SK-N-MC (cell line): Measurements from ENCODE around the gene HSPA1A.

Source experiments
- DNase-seq: peaks from one replicate; pipeline ENCODE4 v3.0.0-alpha.2; 2011; ENCODE audit warnings: low read depth, low spot score
- H3K27ac ChIP-seq: fragments of 200-600 bp; sonication (generic); 2 replicates; pipeline ENCODE4 v1.5.1; 2016; ENCODE audit warnings: mixed run types
- H3K36me3 ChIP-seq: fragments of 200-600 bp; sonication (generic); 2 replicates; pipeline ENCODE4 v1.6.1; 2017; ENCODE audit warnings: antibody characterized with exemption, low read length, mixed read lengths; ENCODE audit not compliant: insufficient read depth
- H3K4me3 ChIP-seq: fragments of 200-600 bp; sonication (generic); 2 replicates; pipeline ENCODE4 v1.5.1; 2016
- H3K9ac ChIP-seq: fragments of 200-600 bp; sonication (generic); 2 replicates; pipeline ENCODE4 v1.8.0; 2017; ENCODE audit warnings: mixed run types, mixed read lengths; ENCODE audit not compliant: insufficient read length
- H3K9me3 ChIP-seq: fragments of 200-600 bp; sonication (generic); 2 replicates; pipeline ENCODE4 v1.6.1; 2017; ENCODE audit warnings: low read depth, mild to moderate bottlenecking, antibody characterized with exemption, low read length, moderate library complexity, mixed read lengths
- EZH2 ChIP-seq: fragments of 200-600 bp; sonication (generic); IDR thresholded peaks from one replicate; pipeline ENCODE4 v1.6.1; 2017; ENCODE audit warnings: antibody characterized with exemption
- FOXP2 ChIP-seq: optimal IDR thresholded peaks from 2 replicates; pipeline ENCODE3; 2011; ENCODE audit warnings: mild to moderate bottlenecking, moderate library complexity; ENCODE audit not compliant: insufficient read depth; ENCODE audit errors: extremely low read length, control extremely low read depth
- POLR2AphosphoS5 ChIP-seq: IDR thresholded peaks from 2 replicates; pipeline ENCODE4 v1.6.1; 2012; ENCODE audit warnings: mild to moderate bottlenecking, low read depth, low read length, borderline replicate concordance

Gene HSPA1A

DNA sequence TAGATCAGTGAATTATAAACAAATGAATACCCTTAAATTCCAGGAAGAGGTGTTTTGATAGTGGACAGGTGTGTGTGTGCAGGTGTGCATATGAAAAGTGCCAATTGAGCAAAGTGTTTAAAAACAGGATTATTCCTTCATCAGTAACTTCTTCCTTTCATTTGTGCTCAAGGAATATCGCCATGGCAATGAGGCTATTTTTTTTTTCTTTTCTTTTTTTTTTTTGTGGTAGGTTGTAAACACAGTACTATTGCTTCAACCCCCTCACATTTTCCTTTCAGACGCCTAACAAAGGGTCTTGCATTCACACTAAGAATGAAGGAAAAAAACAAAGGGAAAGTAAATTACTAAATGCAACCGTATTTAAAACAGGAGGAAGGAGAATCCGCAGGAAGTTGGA lies 10.2 kb downstream of the HSPA1A start:
- H3K9ac ChIP-seq = no peak overlapping the region
- TF ChIP-seq FOXP2 (no peak), POLR2AphosphoS5 (no peak), EZH2 (no peak)
- DNase-seq = no peak
- H3K27ac ChIP-seq = no peak overlapping the region
- no peak overlapping the region for H3K4me3 ChIP-seq
- H3K9me3 ChIP-seq = no peaks in the 10 kb centered on the region
- H3K36me3 ChIP-seq = no peaks in the 10 kb centered on the region

DNA sequence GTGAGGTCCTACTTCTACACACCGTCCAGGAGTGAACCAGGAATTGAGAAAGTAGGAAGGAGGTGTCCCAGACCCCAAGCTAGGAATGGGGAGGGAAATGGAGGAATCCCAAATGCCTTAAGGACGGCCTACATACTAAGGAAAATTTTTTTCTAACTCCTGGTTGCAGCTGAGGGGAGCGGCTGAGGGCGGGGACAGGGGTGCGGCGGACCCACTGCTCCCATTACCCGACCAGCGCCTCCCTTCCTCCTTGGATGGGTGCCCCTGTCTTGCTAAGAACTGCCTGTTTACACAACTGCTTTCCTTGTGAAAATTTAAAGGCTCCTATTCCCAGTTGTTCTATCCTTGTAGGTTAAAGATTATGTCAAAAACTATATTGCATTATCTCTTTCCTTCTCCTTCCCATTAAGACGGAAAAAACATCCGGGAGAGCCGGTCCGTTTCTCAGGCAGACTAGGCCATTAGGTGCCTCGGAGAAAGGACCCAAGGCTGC lies 11.5 kb downstream of the HSPA1A start:
- no peak for DNase-seq
- no peak for TF ChIP-seq FOXP2
- TF ChIP-seq POLR2AphosphoS5 = no peak
- TF ChIP-seq EZH2 = no peak
- Histone ChIP-seq H3K27ac (peak overlapping the region; percentile 98), H3K36me3 (no peaks in the 10 kb centered on the region), H3K9ac (peak overlapping the region; percentile 87), H3K4me3 (peak overlapping the region; percentile 88), H3K9me3 (no peaks in the 10 kb centered on the region)

DNA sequence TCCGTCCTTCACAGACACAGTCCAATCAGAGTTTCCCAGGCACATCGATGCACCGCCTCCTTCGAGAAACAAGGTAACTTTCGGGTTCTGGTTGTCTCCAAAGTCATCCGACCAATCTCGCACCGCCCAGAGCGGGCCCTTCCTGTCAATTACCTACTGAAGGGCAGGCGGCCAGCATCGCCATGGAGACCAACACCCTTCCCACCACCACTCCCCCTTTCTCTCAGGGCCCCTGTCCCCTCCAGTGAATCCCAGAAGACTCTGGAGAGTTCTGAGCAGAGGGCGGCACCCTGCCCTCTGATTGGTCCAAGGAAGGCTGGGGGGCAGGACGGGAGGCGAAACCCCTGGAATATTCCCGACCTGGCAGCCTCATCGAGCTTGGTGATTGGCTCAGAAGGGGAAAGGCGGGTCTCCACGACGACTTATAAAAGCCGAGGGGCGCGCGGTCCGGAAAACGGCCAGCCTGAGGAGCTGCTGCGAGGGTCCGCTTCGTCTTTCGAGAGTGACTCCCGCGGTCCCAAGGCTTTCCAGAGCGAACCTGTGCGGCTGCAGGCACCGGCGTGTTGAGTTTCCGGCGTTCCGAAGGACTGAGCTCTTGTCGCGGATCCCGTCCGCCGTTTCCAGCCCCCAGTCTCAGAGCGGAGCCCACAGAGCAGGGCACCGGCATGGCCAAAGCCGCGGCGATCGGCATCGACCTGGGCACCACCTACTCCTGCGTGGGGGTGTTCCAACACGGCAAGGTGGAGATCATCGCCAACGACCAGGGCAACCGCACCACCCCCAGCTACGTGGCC lies 12.1 kb downstream of the HSPA1A start, which contains the start of gene HSPA1B:
TSS of gene HSPA1B (plus strand) at position 453 of the 794 bp plus-strand sequence. CDS start at position 666, 213 bp downstream.
- Histone ChIP-seq H3K9ac (peak within 1 kb of the TSS; percentile 87), H3K27ac (peak within 1 kb of the TSS; percentile 98), H3K36me3 (no peaks in the 10 kb centered on the region), H3K4me3 (peak within 1 kb of the TSS; percentile 88), H3K9me3 (no peaks in the 10 kb centered on the region)
- DNase-seq = peak; percentile 96
- TF ChIP-seq EZH2 (no peak), POLR2AphosphoS5 (peak; percentile 100), FOXP2 (peak; percentile 22)

DNA sequence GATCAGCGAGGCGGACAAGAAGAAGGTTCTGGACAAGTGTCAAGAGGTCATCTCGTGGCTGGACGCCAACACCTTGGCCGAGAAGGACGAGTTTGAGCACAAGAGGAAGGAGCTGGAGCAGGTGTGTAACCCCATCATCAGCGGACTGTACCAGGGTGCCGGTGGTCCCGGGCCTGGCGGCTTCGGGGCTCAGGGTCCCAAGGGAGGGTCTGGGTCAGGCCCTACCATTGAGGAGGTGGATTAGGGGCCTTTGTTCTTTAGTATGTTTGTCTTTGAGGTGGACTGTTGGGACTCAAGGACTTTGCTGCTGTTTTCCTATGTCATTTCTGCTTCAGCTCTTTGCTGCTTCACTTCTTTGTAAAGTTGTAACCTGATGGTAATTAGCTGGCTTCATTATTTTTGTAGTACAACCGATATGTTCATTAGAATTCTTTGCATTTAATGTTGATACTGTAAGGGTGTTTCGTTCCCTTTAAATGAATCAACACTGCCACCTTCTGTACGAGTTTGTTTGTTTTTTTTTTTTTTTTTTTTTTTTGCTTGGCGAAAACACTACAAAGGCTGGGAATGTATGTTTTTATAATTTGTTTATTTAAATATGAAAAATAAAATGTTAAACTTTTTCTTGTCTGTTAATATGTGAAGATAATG lies 14.4 kb downstream of the HSPA1A start:
- DNase-seq = peak; percentile 73
- no peaks in the 10 kb centered on the region for H3K9me3 ChIP-seq
- H3K4me3 ChIP-seq = peak overlapping the region; percentile 96
- H3K27ac ChIP-seq = peak overlapping the region; percentile 85; the same call in 1 of the 2 replicates
- TF ChIP-seq EZH2 = no peak
- no peak for TF ChIP-seq POLR2AphosphoS5
- no peak for TF ChIP-seq FOXP2
- no peaks in the 10 kb centered on the region for H3K36me3 ChIP-seq
- H3K9ac ChIP-seq = peak overlapping the region; percentile 83

DNA sequence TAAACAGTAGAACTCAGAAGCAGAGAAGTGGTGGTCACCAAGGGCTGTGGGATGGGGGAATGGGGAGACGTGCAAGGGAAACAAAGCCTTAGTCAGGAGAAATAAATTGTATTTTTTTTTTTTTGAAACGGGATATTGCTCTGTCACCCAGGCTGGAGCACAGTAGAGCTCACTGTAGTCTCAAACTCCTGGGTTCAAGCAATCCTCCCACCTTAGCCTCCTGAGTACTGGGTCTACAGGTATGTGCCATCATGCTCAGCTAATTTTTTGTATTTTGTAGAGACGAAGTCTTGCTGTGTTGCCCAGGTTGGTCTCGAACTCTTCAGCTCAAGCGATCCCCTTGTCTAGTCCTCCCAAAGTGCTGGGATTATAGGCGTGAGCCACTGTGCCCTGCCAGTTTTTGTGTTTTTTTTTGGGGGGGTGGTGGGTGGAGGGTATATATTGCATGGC lies 15.6 kb downstream of the HSPA1A start:
- H3K4me3 ChIP-seq = peak overlapping the region; percentile 96
- no peaks in the 10 kb centered on the region for H3K9me3 ChIP-seq
- no peak for TF ChIP-seq FOXP2
- TF ChIP-seq EZH2 = no peak
- no peak for TF ChIP-seq POLR2AphosphoS5
- no peak for DNase-seq
- H3K36me3 ChIP-seq = peaks cover 2% of the 10 kb centered on the region
- peak overlapping the region; percentile 85; the same call in 1 of the 2 replicates for H3K27ac ChIP-seq
- H3K9ac ChIP-seq = peak overlapping the region; percentile 83

DNA sequence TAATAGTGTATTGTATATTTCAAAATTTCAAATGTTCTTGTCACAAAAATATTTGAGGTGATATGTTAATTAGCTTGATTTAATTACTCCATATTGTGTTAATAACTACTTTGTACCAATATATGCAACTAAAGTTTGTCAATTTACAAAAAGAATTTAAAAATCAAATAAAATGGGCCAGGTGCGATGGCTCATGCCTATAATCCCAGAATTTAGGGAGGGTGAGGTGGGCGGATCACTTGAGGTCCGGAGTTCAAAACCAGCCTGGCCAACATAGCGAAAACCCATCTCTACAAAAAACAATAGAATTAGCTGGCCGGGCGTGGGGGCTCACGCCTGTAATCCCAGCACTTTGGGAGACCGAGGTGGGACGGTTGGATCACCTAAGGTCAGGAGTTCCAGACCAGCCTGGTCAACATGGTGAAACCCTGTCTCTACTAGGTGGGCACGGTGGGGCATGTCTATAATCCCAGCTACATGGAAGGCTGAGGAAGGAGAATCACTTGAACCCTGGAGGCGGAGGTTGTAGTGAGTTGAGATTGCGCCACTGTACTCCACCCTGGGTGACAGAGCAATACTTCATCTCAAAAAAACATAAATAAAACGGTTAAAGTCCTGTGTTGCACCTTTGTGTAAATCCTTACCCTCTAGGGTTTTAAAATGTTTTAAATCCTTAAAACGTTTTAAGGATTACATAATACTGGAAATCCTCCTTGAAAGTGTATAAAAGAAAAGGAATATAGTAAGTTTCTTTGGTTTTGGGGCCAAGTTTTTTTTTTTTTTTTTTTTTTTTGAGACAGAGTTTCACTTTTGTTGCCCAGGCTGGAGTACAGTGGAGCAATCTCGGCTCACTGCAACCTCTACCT lies 16.2 kb downstream of the HSPA1A start:
- Histone ChIP-seq H3K9ac (peak overlapping the region; percentile 83), H3K36me3 (peaks cover 9% of the 10 kb centered on the region), H3K9me3 (no peaks in the 10 kb centered on the region), H3K27ac (peak overlapping the region; percentile 85), H3K4me3 (peak overlapping the region; percentile 96)
- no peak for DNase-seq
- no peak for TF ChIP-seq FOXP2
- no peak for TF ChIP-seq EZH2
- no peak for TF ChIP-seq POLR2AphosphoS5

DNA sequence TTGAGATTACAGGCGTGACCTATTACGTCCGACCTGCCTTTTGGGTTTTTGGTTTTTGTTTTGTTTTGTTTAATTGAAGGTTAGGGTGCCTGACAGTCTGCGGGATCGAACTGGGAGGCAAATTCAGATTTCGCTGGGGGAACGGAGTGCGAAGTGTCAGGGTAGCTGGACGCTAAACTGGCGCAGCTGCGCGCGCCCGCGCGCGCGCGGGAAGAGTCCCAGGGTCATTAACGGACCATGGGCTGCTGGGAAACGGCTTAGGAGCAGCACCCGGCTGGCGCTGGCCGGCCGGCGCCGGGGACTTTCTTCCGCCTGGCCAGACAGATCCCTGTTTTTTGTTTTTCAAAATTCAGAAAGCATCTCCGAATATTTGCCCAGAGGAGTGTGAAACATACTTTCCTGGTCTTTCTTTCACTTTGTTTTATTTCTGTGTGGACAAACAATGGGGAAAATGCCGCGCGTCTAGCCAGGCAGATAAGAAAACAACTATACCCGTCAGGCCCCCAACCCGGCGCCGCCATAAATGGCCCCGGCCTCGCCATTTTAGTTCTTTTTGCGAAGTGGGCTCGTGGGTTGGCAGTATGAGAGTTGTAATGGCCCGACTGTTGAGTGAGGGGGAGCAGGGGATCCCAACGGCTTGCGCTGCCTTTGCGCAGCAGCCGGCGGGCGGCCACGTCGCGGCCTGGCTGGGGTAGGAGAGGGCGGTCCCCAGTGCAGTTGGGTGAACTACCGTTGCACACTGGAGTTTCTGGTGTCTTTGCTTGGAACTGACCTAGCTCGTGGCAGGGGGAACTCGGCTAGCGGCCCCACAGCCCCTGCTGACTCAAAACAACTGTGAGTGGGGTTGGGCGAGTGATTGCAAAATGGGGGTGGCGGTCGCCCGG lies 19.3 kb downstream of the HSPA1A start:
- Histone ChIP-seq H3K36me3 (peaks cover 39% of the 10 kb centered on the region), H3K9ac (peak overlapping the region; percentile 94), H3K27ac (peak overlapping the region; percentile 98), H3K9me3 (no peaks in the 10 kb centered on the region), H3K4me3 (peak overlapping the region; percentile 88)
- TF ChIP-seq POLR2AphosphoS5 (peak; percentile 100), FOXP2 (no peak), EZH2 (no peak)
- no peak for DNase-seq

DNA sequence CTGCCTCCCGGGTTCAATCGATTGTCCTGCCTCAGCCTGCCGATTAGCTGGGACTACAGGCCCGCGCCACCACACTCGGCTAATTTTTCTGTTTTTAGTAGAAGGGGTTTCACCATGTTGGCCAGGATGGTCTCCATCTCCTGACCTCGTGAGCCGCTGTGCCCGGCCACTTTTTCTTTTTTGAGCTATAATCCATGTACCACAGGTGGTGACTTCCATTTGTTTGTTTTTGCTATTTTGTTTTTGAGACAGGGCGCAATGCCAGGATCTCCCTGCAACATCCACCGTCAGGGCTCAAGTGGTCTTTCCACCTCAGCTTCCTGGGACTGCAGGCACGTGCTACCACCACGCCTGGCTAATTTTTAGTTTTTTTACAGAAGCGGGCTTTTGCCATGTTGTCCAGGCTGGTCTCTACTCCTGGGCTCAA lies 20.7 kb downstream of the HSPA1A start:
- TF ChIP-seq EZH2 = no peak
- peak; percentile 8; the same call in 1 of the 2 replicates for TF ChIP-seq POLR2AphosphoS5
- no peaks in the 10 kb centered on the region for H3K9me3 ChIP-seq
- peak overlapping the region; percentile 98 for H3K27ac ChIP-seq
- H3K4me3 ChIP-seq = peak overlapping the region; percentile 88
- peak overlapping the region; percentile 94 for H3K9ac ChIP-seq
- H3K36me3 ChIP-seq = peaks cover 53% of the 10 kb centered on the region
- no peak for DNase-seq
